Measurements from ENCODE around the gene NELFA. TPM values are rescaled to one million over a fixed set of nuclear protein-coding genes. Genes with fewer than 3 reads are reported as not detected.

NELFA gene
- total and polyA plus RNA-seq, 2 of the 13 experiments (the other 11 are each of a cell fraction or from before 2014, with no cell fraction given): 13.3 to 18.5 TPM

GRCh38 chr4:2048831-2049230, 40.1 kb upstream of the NELFA start:
- Histone ChIP-seq H3K36me3 (replicated peaks in 1 of 2; ENCODE audit: control insufficient read depth in 1 of 2, insufficient read depth in 2 of 2, low read length in 2 of 2) (no peaks in the 10 kb centered on the region), H3K4me1 (ENCODE audit: insufficient read depth, low read length) (no peaks in the 10 kb centered on the region), H3K4me3 (replicated peaks in 1 of 3; ENCODE audit: insufficient read depth in 1 of 3, low read depth in 2 of 3, low read length in 3 of 3) (no peak overlapping the region), H3K27me3 (ENCODE audit: control insufficient read depth in 1 of 2, insufficient read depth in 2 of 2, low read length in 2 of 2) (peaks cover 1 to 20% of the 10 kb centered on the region in 2 experiments; a peak in 3 of 5 replicates), H3K4me2 (ENCODE audit: low read depth, low read length) (no peak overlapping the region), H4K20me1 (ENCODE audit: insufficient read depth, low read length) (no peaks in the 10 kb centered on the region), H3K27ac (ENCODE audit: extremely low read length, insufficient read depth, low read length) (no peak overlapping the region), H3K9me3 (ENCODE audit: low read length) (no peaks in the 10 kb centered on the region), H2AFZ (ENCODE audit: low read length) (no peak overlapping the region), H3K79me2 (ENCODE audit: insufficient read depth, low read length) (no peaks in the 10 kb centered on the region), H3K9ac (ENCODE audit: insufficient read depth, low read depth, low read length) (no peak overlapping the region)
- DNase-seq (ENCODE audit: low spot score) (no peak), ATAC-seq (no peak), FAIRE-seq (no peak)
- no TSS peak for BruUV-seq (replicated peaks)
- no peak for TF ChIP-seq THAP8 (CRISPR knock-in tag; IDR thresholded peaks at IDR 0.05; ENCODE audit: borderline replicate concordance)
- no peak for TF ChIP-seq HNRNPUL1 (IDR thresholded peaks at IDR 0.05; ENCODE audit: low read depth, low read length)
- TF ChIP-seq KAT7 (CRISPR knock-in tag; IDR thresholded peaks at IDR 0.05; ENCODE audit: borderline replicate concordance): no peak
- no peak for TF ChIP-seq ARID5B (CRISPR knock-in tag; IDR thresholded peaks at IDR 0.05)
- POLR2A ChIA-PET: no interaction called here
- CTCF ChIA-PET (ENCODE audit: low intra/inter-chr PET ratio, low total read pairs): no interaction called here
- intact Hi-C loops (cut with micrococcal nuclease; ENCODE audit: unreplicated experiment): no loop called here
- in situ Hi-C loops (cut with HindIII; ENCODE audit: extremely low pct_ligation_motif_present, low pct_unique_long_range_greater_than_20kb): no loop called here
- WGBS (ENCODE audit: low lambda C conversion rate): 39% methylated on average over 8 of the region's 8 CpGs
